HL-60 (cell line): Measurements from ENCODE around the gene PLXNA3.
A peak's percentile ranks its signal among the peaks of the same experiment; 100 is the strongest.

Experiments used
- DNase-seq, 2 experiments: peaks; one replicate each; pipeline ENCODE4 v3.0.0-alpha.2; 2010 to 2020; ENCODE audit warnings: low read depth in 1 of 2, low spot score in 1 of 2
- H3K27ac ChIP-seq: fragments of 250-450 bp; sonication (Bioruptor Pico); replicated peaks from 2 replicates; pipeline ENCODE4 v1.5.1; 2020; ENCODE audit warnings: mild to moderate bottlenecking, moderate library complexity
- H3K27me3 ChIP-seq: fragments of 250-450 bp; sonication (Bioruptor Pico); 2 replicates; pipeline ENCODE4 v1.5.1; 2021; ENCODE audit warnings: mild to moderate bottlenecking, moderate library complexity; ENCODE audit not compliant: insufficient read depth, poor library complexity, severe bottlenecking
- H3K4me3 ChIP-seq: replicated peaks from 2 replicates; pipeline ENCODE4 v1.5.1; 2011; ENCODE audit warnings: mild to moderate bottlenecking, control low read depth, low read length; ENCODE audit not compliant: insufficient read depth
- CTCF ChIP-seq: IDR thresholded peaks from one replicate; pipeline ENCODE4 v1.5.1; 2011; ENCODE audit warnings: low read length, control low read depth, inconsistent platforms; ENCODE audit not compliant: insufficient read depth
- GABPA ChIP-seq: IDR thresholded peaks from 2 replicates; pipeline ENCODE4 v1.6.1; 2012; ENCODE audit warnings: low read depth
- POLR2AphosphoS5 ChIP-seq: IDR thresholded peaks from 2 replicates; pipeline ENCODE4 v1.6.1; 2012; ENCODE audit warnings: low read depth
- REST ChIP-seq: IDR thresholded peaks from 2 replicates; pipeline ENCODE4 v1.6.1; 2012; ENCODE audit warnings: low read depth; ENCODE audit not compliant: insufficient replicate concordance
- SPI1 ChIP-seq: IDR thresholded peaks from 2 replicates; pipeline ENCODE4 v1.6.1; 2012; ENCODE audit warnings: low read depth, mild to moderate bottlenecking, borderline replicate concordance

Gene PLXNA3

GRCh38 chrX:154412468-154412867 is 45.6 kb upstream of the PLXNA3 start:
- H3K27me3 ChIP-seq, result no peaks in the 10 kb centered on the region
- H3K4me3 ChIP-seq, result peak overlapping the region; percentile 62
- TF ChIP-seq REST (no peak), GABPA (no peak)
- H3K27ac ChIP-seq, result peak overlapping the region; percentile 93
- peak; percentile 70 to 91 for DNase-seq

DNA sequence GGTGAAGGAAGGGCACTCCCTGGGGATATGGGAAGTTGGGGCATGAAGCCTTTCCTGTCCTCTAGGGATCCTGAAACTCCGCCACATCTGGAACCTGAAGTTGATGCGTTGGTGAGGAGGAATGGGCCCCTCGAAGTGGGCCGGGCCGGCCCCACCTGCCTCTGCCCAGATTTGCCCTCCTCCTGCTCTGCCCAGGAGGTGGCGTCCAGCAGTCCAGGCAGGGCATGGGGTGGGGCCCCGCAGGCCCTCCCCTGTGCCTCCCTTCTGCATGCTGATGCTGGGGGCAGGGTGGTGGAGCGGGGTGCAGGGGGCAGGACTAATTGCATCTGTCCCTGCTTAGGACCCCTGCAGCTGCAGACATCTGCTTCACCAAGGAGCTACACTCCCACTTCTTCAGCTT is 44.9 kb upstream of the PLXNA3 start:
- Histone ChIP-seq H3K27ac (peak overlapping the region; percentile 93), H3K4me3 (no peak overlapping the region), H3K27me3 (no peaks in the 10 kb centered on the region)
- DNase-seq, result no peak
- TF ChIP-seq CTCF, result no peak
- no peak for TF ChIP-seq REST
- TF ChIP-seq SPI1, result no peak
- no peak for TF ChIP-seq GABPA
- no peak for TF ChIP-seq POLR2AphosphoS5

- TF ChIP-seq SPI1 (no peak), CTCF (no peak), GABPA (no peak), POLR2AphosphoS5 (no peak), REST (no peak)
- DNase-seq, result no peak
- H3K27ac ChIP-seq, result no peak overlapping the region
- no peaks in the 10 kb centered on the region for H3K27me3 ChIP-seq
- no peak overlapping the region for H3K4me3 ChIP-seq
These were observed 40.9 kb upstream of the PLXNA3 start for GRCh38 chrX:154417157-154417556.

DNA sequence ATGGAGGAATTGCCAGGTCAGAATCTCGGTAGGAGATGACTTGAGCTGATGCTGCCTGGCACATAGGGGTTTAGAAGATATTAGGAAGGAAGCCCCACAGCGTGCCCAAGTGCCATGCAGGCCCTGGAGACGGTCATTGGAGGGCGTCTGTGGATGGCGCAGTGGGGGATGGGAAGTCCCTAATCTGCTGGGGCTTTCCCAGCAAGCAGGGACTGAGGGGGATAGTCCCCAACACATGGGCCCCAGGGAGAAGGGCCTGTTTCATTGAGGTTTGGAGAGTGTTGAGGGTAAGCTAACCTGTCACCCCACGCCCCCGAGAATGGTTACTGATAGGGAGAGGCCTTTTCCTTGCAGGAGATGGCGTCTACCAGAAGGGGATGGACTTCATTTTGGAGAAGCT is 38.9 kb upstream of the PLXNA3 start:
- no peak overlapping the region for H3K4me3 ChIP-seq
- H3K27ac ChIP-seq, result no peak overlapping the region
- no peak for DNase-seq
- no peak for TF ChIP-seq GABPA
- TF ChIP-seq POLR2AphosphoS5, result no peak
- no peak for TF ChIP-seq CTCF
- no peak for TF ChIP-seq SPI1
- TF ChIP-seq REST, result no peak
- no peaks in the 10 kb centered on the region for H3K27me3 ChIP-seq
